ENCODE data around the gene CSPG4.
A peak's percentile ranks its signal among the peaks of the same experiment; 100 is the strongest.
"Not testable (repeated sequence)": the region's sequence is repeated elsewhere in the genome, so short reads cannot be mapped to it uniquely, and the experiment has no call there.

Gene CSPG4

DNA sequence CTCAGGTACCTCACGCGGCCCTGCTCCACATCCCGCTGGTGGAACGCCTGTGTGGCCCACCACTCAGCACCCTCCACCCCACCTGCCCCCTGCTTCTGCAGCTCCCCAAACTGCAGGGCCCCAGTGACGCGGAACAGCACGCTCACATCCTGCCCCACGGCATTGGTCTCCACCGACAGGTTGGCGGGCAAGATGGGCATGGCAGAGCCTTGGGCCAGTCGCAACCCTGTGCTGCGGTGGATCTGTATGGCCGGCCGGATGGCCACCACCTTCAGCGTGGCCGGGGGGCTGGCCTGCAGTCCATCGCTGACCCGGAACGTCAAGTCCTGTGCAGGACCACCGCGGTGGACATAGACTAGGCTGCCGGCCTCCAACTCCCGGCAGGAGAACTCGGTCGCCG is 23.8 kb downstream of the CSPG4 start:
- TF ChIP-seq, protein P1, sequence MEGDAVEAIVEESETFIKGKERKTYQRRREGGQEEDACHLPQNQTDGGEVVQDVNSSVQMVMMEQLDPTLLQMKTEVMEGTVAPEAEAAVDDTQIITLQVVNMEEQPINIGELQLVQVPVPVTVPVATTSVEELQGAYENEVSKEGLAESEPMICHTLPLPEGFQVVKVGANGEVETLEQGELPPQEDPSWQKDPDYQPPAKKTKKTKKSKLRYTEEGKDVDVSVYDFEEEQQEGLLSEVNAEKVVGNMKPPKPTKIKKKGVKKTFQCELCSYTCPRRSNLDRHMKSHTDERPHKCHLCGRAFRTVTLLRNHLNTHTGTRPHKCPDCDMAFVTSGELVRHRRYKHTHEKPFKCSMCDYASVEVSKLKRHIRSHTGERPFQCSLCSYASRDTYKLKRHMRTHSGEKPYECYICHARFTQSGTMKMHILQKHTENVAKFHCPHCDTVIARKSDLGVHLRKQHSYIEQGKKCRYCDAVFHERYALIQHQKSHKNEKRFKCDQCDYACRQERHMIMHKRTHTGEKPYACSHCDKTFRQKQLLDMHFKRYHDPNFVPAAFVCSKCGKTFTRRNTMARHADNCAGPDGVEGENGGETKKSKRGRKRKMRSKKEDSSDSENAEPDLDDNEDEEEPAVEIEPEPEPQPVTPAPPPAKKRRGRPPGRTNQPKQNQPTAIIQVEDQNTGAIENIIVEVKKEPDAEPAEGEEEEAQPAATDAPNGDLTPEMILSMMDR (IDR thresholded peaks at IDR 0.05; ENCODE audit: low read depth, low read length, missing control alignments) = no peak
- no peak overlapping the region for H3K4me3 ChIP-seq (replicated peaks; ENCODE audit: low read depth, low read length)
- no peak for DNase-seq (ENCODE audit: extremely low read depth, low read depth)

DNA sequence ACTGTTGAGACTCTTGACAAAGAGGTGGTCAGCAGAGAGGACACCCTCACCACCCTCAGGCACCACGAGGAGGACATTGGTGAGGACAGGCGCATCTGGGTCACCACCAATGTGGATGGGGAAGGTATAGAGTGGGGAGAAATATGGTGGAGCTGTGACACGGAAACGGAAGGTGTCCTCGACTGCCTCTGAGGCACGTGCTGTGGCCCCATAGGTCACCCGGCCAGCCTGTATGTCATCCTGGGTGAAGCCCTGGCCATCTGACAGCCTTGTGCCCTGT is 24.4 kb downstream of the CSPG4 start:
- H3K4me3 ChIP-seq (replicated peaks; ENCODE audit: low read depth, low read length) = no peak overlapping the region
- TF ChIP-seq, protein P1 (IDR thresholded peaks at IDR 0.05; ENCODE audit: low read depth, low read length, missing control alignments) = no peak
- no peak for DNase-seq (ENCODE audit: extremely low read depth, low read depth)

DNA sequence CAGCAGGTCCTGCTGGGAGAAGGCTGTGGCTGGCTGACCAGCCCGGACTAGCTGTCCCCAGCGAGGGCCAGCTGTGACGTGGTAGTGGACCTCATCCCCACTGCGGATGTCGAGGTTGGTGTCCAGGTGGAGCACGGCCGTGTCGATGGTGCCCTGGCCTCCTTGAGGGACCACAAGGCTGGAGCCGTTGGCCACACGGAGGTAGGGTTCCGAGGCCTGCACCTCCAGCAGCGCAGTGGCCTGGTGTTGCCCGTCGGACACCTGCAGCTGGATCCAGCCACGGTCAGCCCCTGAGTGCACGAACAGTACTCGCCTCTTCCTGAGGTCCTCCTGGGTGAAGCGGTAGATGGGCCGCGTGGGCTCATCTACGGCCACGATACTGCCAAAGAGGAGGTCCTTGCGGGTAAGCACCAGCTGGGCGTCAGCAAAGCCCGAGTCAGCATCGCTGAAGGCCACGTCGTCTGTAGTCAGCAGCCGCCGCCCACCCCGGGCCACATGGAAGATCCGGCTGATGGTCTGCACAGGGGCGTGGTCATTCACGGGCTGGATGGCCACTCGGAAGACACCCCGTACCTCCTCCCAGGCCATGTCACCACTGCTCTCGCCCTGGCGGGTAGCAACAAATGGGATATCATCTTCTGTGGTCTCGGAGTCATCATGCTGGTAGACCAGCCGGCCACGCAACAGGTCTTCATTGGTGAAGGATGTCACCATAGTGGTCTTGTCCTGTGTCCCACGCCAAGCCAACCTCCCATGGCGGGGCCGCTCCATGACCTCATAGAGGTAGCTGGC is 25.0 kb downstream of the CSPG4 start:
- H3K4me3 ChIP-seq (replicated peaks; ENCODE audit: low read depth, low read length) = no peak overlapping the region
- TF ChIP-seq, protein P1 (IDR thresholded peaks at IDR 0.05; ENCODE audit: low read depth, low read length, missing control alignments) = no peak
- DNase-seq (ENCODE audit: extremely low read depth, low read depth) = no peak

DNA sequence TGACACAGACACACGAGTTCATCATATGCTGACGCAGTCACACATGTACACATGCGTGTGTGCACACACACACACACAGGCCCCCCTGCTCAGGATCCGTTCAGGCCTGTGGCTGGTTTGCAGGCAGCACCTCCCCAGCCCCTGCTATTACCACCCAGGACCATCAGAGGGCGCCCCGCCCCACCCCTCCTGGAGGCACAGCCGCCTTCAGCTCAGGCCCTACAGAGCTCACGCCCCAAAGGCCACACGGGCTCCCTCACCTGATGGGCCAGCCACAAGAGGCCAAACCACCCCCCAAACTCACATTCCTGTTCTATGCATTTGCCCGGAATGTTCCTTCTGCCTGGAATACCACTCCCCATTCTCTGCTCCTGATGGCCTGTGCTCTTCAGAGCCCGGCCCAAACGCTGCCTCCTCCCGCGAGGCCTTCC is 26.4 kb downstream of the CSPG4 start:
- not testable (repeated sequence) for DNase-seq (ENCODE audit: extremely low read depth, low read depth); H3K4me3 ChIP-seq (replicated peaks; ENCODE audit: low read depth, low read length)
- TF ChIP-seq, protein P1 (IDR thresholded peaks at IDR 0.05; ENCODE audit: low read depth, low read length, missing control alignments) = peak; percentile 55

DNA sequence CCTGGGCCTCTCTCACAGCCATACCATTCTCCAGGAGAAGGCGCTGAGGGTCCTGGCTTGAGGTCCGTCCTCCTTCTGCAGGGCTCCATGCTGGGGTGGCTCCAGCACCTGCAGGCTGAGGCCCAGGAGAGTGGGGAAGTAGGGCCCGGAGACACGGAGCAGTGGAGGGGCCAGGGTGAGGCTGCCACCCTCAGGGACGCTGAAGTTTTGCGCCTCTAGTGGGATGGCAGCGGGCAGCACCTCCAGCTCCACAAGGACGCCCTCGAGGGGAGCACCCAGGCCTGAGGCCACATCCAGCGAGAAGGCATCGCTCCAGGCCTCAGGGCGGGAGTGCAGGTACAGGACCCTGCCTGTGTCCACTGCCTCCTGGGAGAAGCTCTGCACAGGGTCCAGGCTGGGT is 27.5 kb downstream of the CSPG4 start:
- no peak overlapping the region for H3K4me3 ChIP-seq (replicated peaks; ENCODE audit: low read depth, low read length)
- DNase-seq (ENCODE audit: extremely low read depth, low read depth) = no peak
- TF ChIP-seq, protein P1 (IDR thresholded peaks at IDR 0.05; ENCODE audit: low read depth, low read length, missing control alignments) = no peak

DNA sequence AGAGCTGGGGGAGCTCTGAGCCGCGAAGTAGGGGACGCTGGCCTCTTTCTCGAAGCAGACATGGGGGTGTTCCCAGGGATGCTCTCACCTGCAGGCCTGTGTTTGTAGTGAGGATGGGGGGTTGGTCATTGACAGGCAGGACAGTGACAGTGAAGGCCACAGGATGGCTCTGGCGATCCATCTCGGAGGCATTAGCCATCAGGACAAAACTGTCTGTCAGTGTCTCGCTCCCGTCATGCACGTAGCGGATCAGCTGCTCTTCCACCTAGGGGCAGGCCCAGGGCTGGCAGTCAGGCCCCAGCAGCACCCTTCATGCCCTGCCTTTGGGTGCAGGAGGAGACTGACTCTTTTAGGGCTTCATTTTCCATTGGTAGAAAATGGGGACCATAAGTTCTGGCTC is 28.0 kb downstream of the CSPG4 start:
- no peak for DNase-seq (ENCODE audit: extremely low read depth, low read depth)
- TF ChIP-seq, protein P1 (IDR thresholded peaks at IDR 0.05; ENCODE audit: low read depth, low read length, missing control alignments) = no peak
- H3K4me3 ChIP-seq (replicated peaks; ENCODE audit: low read depth, low read length) = no peak overlapping the region
